Uterus (tissue), 2 donors: ENCODE results near the gene PLCG2.
"Not testable (repeated sequence)": the region's sequence is repeated elsewhere in the genome, so short reads cannot be mapped to it uniquely, and the experiment has no call there.

Source experiments
- CTCF ChIP-seq, 4 experiments: fragments of 200-600 bp in 2 of 4; fragments of 450-650 bp in 2 of 4; sonication (generic) in 2 of 4; IDR thresholded peaks; one replicate each; pipeline ENCODE4 v1.5.1; 2016 to 2019; ENCODE audit warnings: antibody characterized with exemption in 4 of 4, mild to moderate bottlenecking in 2 of 4, moderate library complexity in 1 of 4
- POLR2A ChIP-seq, 2 donors: fragments of 450-650 bp; IDR thresholded peaks; one replicate each; pipeline ENCODE4 v1.6.1; 2016; ENCODE audit warnings: antibody characterized with exemption in 2 of 2, mild to moderate bottlenecking in 1 of 2, moderate library complexity in 1 of 2

- not testable (repeated sequence) for TF ChIP-seq CTCF, POLR2A (IDR thresholded peaks at IDR 0.05)
Observed at GRCh38 chr16:82009789-82010188, 230.7 kb downstream of the PLCG2 start.
